ENCODE measurements around the gene TAS1R1.

- TF ChIP-seq CTCF (IDR thresholded peaks at IDR 0.05) (no peak), POLR2A (IDR thresholded peaks at IDR 0.05) (no peak)
Measured at GRCh38 chr1:6627031-6627430, 71.9 kb downstream of the TAS1R1 start.
